ENCODE data around the gene CFAP161.

Gene CFAP161
- total RNA-seq = 0 to 0.26 (median 0) reads per million in 3 donors

GRCh38 chr15:81133782-81134461 is at the start of gene CFAP161:
Gene CFAP161 (plus strand): TSS chr15:81134270. CDS start chr15:81134330, 60 bp downstream.
- DNase-seq = no peak
- Histone ChIP-seq H3K4me1 (ENCODE audit: control insufficient read depth, insufficient read depth, low read length, poor library complexity, severe bottlenecking) (peaks cover 5% of the 10 kb centered on the region), H3K27ac (ENCODE audit: insufficient read depth, low read length, poor library complexity, severe bottlenecking) (no peak within 1 kb of the TSS), H3K27me3 (replicated peaks; ENCODE audit: control insufficient read depth, insufficient read depth, low read length, poor library complexity, severe bottlenecking) (no peaks in the 10 kb centered on the region), H3K4me3 (ENCODE audit: insufficient read depth, low read depth, low read length, poor library complexity, severe bottlenecking) (no peak within 1 kb of the TSS), H3K36me3 (ENCODE audit: control insufficient read depth, insufficient read depth, low read length) (no peaks in the 10 kb centered on the region), H3K9me3 (ENCODE audit: control insufficient read depth, low read length) (no peaks in the 10 kb centered on the region)

- no peak overlapping the region for H3K27ac ChIP-seq (ENCODE audit: insufficient read depth, low read length, poor library complexity, severe bottlenecking)
Observed at GRCh38 chr15:81084716-81085115, 49.4 kb upstream of the CFAP161 start.

GRCh38 chr15:81085213-81085612 is 48.9 kb upstream of the CFAP161 start:
- Histone ChIP-seq H3K4me1 (ENCODE audit: control insufficient read depth, insufficient read depth, low read length, poor library complexity, severe bottlenecking) (no peaks in the 10 kb centered on the region), H3K36me3 (ENCODE audit: control insufficient read depth, insufficient read depth, low read length) (no peaks in the 10 kb centered on the region), H3K27me3 (replicated peaks; ENCODE audit: control insufficient read depth, insufficient read depth, low read length, poor library complexity, severe bottlenecking) (no peaks in the 10 kb centered on the region), H3K4me3 (ENCODE audit: insufficient read depth, low read depth, low read length, poor library complexity, severe bottlenecking) (no peak overlapping the region), H3K9me3 (ENCODE audit: control insufficient read depth, low read length) (no peaks in the 10 kb centered on the region), H3K27ac (ENCODE audit: insufficient read depth, low read length, poor library complexity, severe bottlenecking) (no peak overlapping the region)
- no peak for DNase-seq

More at GRCh38 chr15:81084716-81085115, 49.4 kb upstream of the CFAP161 start:
- Histone ChIP-seq H3K27me3 (replicated peaks; ENCODE audit: control insufficient read depth, insufficient read depth, low read length, poor library complexity, severe bottlenecking) (no peaks in the 10 kb centered on the region), H3K36me3 (ENCODE audit: control insufficient read depth, insufficient read depth, low read length) (no peaks in the 10 kb centered on the region), H3K4me1 (ENCODE audit: control insufficient read depth, insufficient read depth, low read length, poor library complexity, severe bottlenecking) (no peaks in the 10 kb centered on the region), H3K9me3 (ENCODE audit: control insufficient read depth, low read length) (no peaks in the 10 kb centered on the region), H3K4me3 (ENCODE audit: insufficient read depth, low read depth, low read length, poor library complexity, severe bottlenecking) (no peak overlapping the region)
- no peak for DNase-seq

GRCh38 chr15:81085898-81086297 is 48.2 kb upstream of the CFAP161 start:
- H3K36me3 ChIP-seq (ENCODE audit: control insufficient read depth, insufficient read depth, low read length) = no peaks in the 10 kb centered on the region
- H3K4me3 ChIP-seq (ENCODE audit: insufficient read depth, low read depth, low read length, poor library complexity, severe bottlenecking) = no peak overlapping the region
- no peak overlapping the region for H3K27ac ChIP-seq (ENCODE audit: insufficient read depth, low read length, poor library complexity, severe bottlenecking)
- no peaks in the 10 kb centered on the region for H3K4me1 ChIP-seq (ENCODE audit: control insufficient read depth, insufficient read depth, low read length, poor library complexity, severe bottlenecking)
- H3K27me3 ChIP-seq (replicated peaks; ENCODE audit: control insufficient read depth, insufficient read depth, low read length, poor library complexity, severe bottlenecking) = no peaks in the 10 kb centered on the region
- DNase-seq = no peak
- no peaks in the 10 kb centered on the region for H3K9me3 ChIP-seq (ENCODE audit: control insufficient read depth, low read length)

- H3K4me1 ChIP-seq (ENCODE audit: control insufficient read depth, insufficient read depth, low read length, poor library complexity, severe bottlenecking) = no peaks in the 10 kb centered on the region
- H3K4me3 ChIP-seq (ENCODE audit: insufficient read depth, low read depth, low read length, poor library complexity, severe bottlenecking) = no peak overlapping the region
- no peaks in the 10 kb centered on the region for H3K9me3 ChIP-seq (ENCODE audit: control insufficient read depth, low read length)
- H3K27ac ChIP-seq (ENCODE audit: insufficient read depth, low read length, poor library complexity, severe bottlenecking) = no peak overlapping the region
- no peaks in the 10 kb centered on the region for H3K27me3 ChIP-seq (replicated peaks; ENCODE audit: control insufficient read depth, insufficient read depth, low read length, poor library complexity, severe bottlenecking)
- DNase-seq = no peak
- no peaks in the 10 kb centered on the region for H3K36me3 ChIP-seq (ENCODE audit: control insufficient read depth, insufficient read depth, low read length)
Observed at GRCh38 chr15:81087066-81087465, 47.0 kb upstream of the CFAP161 start.

GRCh38 chr15:81087694-81088093 is 46.4 kb upstream of the CFAP161 start:
- DNase-seq = no peak
- Histone ChIP-seq H3K27ac (ENCODE audit: insufficient read depth, low read length, poor library complexity, severe bottlenecking) (no peak overlapping the region), H3K4me3 (ENCODE audit: insufficient read depth, low read depth, low read length, poor library complexity, severe bottlenecking) (no peak overlapping the region), H3K4me1 (ENCODE audit: control insufficient read depth, insufficient read depth, low read length, poor library complexity, severe bottlenecking) (no peaks in the 10 kb centered on the region), H3K36me3 (ENCODE audit: control insufficient read depth, insufficient read depth, low read length) (no peaks in the 10 kb centered on the region), H3K27me3 (replicated peaks; ENCODE audit: control insufficient read depth, insufficient read depth, low read length, poor library complexity, severe bottlenecking) (no peaks in the 10 kb centered on the region), H3K9me3 (ENCODE audit: control insufficient read depth, low read length) (no peaks in the 10 kb centered on the region)

GRCh38 chr15:81088470-81089013 is 45.5 kb upstream of the CFAP161 start:
- Histone ChIP-seq H3K4me1 (ENCODE audit: control insufficient read depth, insufficient read depth, low read length, poor library complexity, severe bottlenecking) (no peaks in the 10 kb centered on the region), H3K27me3 (replicated peaks; ENCODE audit: control insufficient read depth, insufficient read depth, low read length, poor library complexity, severe bottlenecking) (no peaks in the 10 kb centered on the region), H3K4me3 (ENCODE audit: insufficient read depth, low read depth, low read length, poor library complexity, severe bottlenecking) (no peak overlapping the region), H3K9me3 (ENCODE audit: control insufficient read depth, low read length) (no peaks in the 10 kb centered on the region), H3K27ac (ENCODE audit: insufficient read depth, low read length, poor library complexity, severe bottlenecking) (no peak overlapping the region), H3K36me3 (ENCODE audit: control insufficient read depth, insufficient read depth, low read length) (no peaks in the 10 kb centered on the region)
- no peak for DNase-seq

- no peaks in the 10 kb centered on the region for H3K27me3 ChIP-seq (replicated peaks; ENCODE audit: control insufficient read depth, insufficient read depth, low read length, poor library complexity, severe bottlenecking)
- no peaks in the 10 kb centered on the region for H3K4me1 ChIP-seq (ENCODE audit: control insufficient read depth, insufficient read depth, low read length, poor library complexity, severe bottlenecking)
- H3K4me3 ChIP-seq (ENCODE audit: insufficient read depth, low read depth, low read length, poor library complexity, severe bottlenecking) = no peak overlapping the region
- no peaks in the 10 kb centered on the region for H3K9me3 ChIP-seq (ENCODE audit: control insufficient read depth, low read length)
- H3K27ac ChIP-seq (ENCODE audit: insufficient read depth, low read length, poor library complexity, severe bottlenecking) = no peak overlapping the region
- no peaks in the 10 kb centered on the region for H3K36me3 ChIP-seq (ENCODE audit: control insufficient read depth, insufficient read depth, low read length)
- DNase-seq = no peak
Observed at GRCh38 chr15:81091889-81092558, 42.0 kb upstream of the CFAP161 start.

- Histone ChIP-seq H3K36me3 (ENCODE audit: control insufficient read depth, insufficient read depth, low read length) (no peaks in the 10 kb centered on the region), H3K4me3 (ENCODE audit: insufficient read depth, low read depth, low read length, poor library complexity, severe bottlenecking) (no peak overlapping the region), H3K4me1 (ENCODE audit: control insufficient read depth, insufficient read depth, low read length, poor library complexity, severe bottlenecking) (no peaks in the 10 kb centered on the region), H3K9me3 (ENCODE audit: control insufficient read depth, low read length) (no peaks in the 10 kb centered on the region), H3K27ac (ENCODE audit: insufficient read depth, low read length, poor library complexity, severe bottlenecking) (no peak overlapping the region), H3K27me3 (replicated peaks; ENCODE audit: control insufficient read depth, insufficient read depth, low read length, poor library complexity, severe bottlenecking) (no peaks in the 10 kb centered on the region)
- no peak for DNase-seq
Observed at GRCh38 chr15:81092559-81092902, 41.5 kb upstream of the CFAP161 start.

- no peak for DNase-seq
- H3K27me3 ChIP-seq (replicated peaks; ENCODE audit: control insufficient read depth, insufficient read depth, low read length, poor library complexity, severe bottlenecking) = peaks cover 12% of the 10 kb centered on the region
- no peaks in the 10 kb centered on the region for H3K36me3 ChIP-seq (ENCODE audit: control insufficient read depth, insufficient read depth, low read length)
Observed at GRCh38 chr15:81093961-81094360, 40.1 kb upstream of the CFAP161 start.

More at GRCh38 chr15:81093961-81094360, 40.1 kb upstream of the CFAP161 start:
- Histone ChIP-seq H3K4me3 (ENCODE audit: insufficient read depth, low read depth, low read length, poor library complexity, severe bottlenecking) (no peak overlapping the region), H3K4me1 (ENCODE audit: control insufficient read depth, insufficient read depth, low read length, poor library complexity, severe bottlenecking) (no peaks in the 10 kb centered on the region), H3K9me3 (ENCODE audit: control insufficient read depth, low read length) (no peaks in the 10 kb centered on the region), H3K27ac (ENCODE audit: insufficient read depth, low read length, poor library complexity, severe bottlenecking) (no peak overlapping the region)

All from effector memory CD4-positive, alpha-beta T cell (primary cell).